Fibroblast of villous mesenchyme (primary cell): ENCODE data around the gene SPAST. TPM values are rescaled to one million over a fixed set of nuclear protein-coding genes. Genes with fewer than 3 reads are reported as not detected.

ENCODE experiments used
- DNase-seq: peaks from one replicate; pipeline ENCODE4 v3.0.0-alpha.2; 2010; ENCODE audit warnings: low read depth
- H3K4me3 ChIP-seq: 2 replicates; pipeline ENCODE4 v1.5.1; 2011; ENCODE audit warnings: low read depth, mild to moderate bottlenecking, low read length
- CTCF ChIP-seq: IDR thresholded peaks from 2 replicates; pipeline ENCODE4 v1.5.1; 2012; ENCODE audit warnings: low read depth, mild to moderate bottlenecking, low read length; ENCODE audit not compliant: insufficient read depth
- total RNA-seq: library from RNA; depleted of rRNA; stranded (reverse); fragments of >200 nt; gene quantifications from 2 replicates; pipeline ENCODE4 v1.2.3, GENCODE V29; 2012

The SPAST gene
- total RNA-seq, 1 donor, result 31.5 TPM

DNA sequence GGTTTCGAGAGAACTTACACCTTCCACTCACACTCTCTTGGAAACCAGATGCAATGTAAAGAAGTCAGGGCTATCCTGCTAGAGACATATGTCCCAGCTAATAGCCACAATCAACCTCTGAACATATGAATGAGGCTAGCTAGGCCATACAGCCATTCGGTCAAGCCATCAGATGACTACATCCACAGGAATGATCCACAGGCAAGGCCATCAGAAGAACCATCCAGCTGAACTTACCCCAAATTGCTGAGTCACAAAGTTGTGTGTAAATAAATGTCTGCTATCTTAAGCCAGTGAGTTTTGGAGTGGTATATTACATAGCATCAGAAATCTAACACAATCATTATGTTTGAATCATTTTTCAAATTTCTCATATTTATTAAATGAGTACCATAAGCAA lies 5.2 kb upstream of the SPAST start:
- no peak for TF ChIP-seq CTCF
- H3K4me3 ChIP-seq, result no peak overlapping the region
- DNase-seq, result peak; percentile 11

GRCh38 chr2:32060266-32060665 lies 3.1 kb upstream of the SPAST start:
- DNase-seq, result no peak
- no peak for TF ChIP-seq CTCF
- H3K4me3 ChIP-seq, result no peak overlapping the region

DNA sequence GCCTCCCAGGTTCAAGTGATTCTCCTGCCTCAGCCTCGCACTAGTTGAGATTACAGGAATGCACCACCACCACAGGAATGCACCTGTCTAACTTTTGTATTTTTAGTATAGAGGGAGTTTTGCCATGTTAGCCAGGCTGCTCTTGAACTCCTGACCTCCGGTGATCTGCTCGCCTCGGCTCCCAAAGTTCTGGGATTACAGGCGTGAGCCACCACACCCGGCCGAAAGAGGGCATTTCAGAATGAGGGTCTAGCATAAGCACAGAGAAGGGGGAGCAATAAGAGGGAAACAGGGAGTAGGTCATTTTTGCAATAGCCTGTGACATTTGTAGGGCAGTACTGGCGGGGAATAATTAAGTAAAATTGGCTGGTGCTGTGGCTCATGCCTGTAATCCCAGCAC lies 1.9 kb upstream of the SPAST start:
- no peak overlapping the region for H3K4me3 ChIP-seq
- TF ChIP-seq CTCF, result no peak
- DNase-seq, result no peak

DNA sequence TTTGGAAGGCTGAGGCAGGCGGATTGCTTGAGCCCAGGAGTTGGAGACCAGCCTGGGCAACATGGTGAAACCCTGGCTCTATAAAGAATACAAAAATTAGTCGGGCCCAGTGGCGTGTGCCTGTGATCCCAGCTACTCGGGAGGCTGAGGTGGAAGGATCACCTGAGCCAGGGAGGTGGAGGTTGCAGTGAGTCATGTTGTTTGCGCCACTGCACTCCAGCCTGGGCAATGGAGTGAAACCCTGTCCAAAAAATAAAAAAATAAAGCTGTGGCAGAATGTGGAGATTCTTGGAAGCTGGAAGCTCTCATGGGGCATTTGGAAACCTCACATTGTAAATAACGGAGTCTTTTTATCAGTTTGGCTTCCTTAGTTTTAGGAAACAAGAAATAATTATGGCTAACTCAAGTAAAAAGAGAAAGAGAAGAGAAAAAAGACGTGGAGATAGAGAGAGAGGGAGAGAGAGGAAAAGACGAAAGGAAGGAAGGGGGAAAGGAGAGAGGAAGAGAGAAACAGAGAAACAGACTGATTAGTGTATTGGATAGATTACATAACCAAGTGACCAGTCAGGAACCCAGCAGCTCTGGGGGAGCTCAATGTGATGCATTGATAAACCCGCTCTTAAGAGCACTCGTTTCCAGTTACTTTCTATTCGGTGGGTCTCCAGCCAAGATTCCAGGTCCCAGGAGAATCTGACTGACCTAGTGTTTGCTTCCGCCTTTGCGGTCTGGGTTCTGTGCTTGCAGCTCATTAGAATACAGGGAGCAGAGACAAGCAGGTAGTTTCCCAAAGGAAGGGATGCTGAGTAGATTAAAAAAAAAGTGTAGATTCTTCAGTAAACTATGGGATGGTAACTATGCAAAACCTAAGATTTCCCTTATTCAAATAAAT lies 1.1 kb upstream of the SPAST start:
- peak; percentile 44 for DNase-seq
- no peak for TF ChIP-seq CTCF
- H3K4me3 ChIP-seq, result peak overlapping the region; percentile 74

- peak; percentile 6 for DNase-seq
- peak overlapping the region; percentile 74 for H3K4me3 ChIP-seq
- TF ChIP-seq CTCF, result no peak
Observed at GRCh38 chr2:32064021-32064601, 755 bp downstream of the SPAST start.

GRCh38 chr2:32064713-32065112 lies 1.4 kb downstream of the SPAST start:
- TF ChIP-seq CTCF, result no peak
- DNase-seq, result no peak
- peak overlapping the region; percentile 74 for H3K4me3 ChIP-seq
